ENCODE data around the gene CTNNA2.

Gene CTNNA2

DNA sequence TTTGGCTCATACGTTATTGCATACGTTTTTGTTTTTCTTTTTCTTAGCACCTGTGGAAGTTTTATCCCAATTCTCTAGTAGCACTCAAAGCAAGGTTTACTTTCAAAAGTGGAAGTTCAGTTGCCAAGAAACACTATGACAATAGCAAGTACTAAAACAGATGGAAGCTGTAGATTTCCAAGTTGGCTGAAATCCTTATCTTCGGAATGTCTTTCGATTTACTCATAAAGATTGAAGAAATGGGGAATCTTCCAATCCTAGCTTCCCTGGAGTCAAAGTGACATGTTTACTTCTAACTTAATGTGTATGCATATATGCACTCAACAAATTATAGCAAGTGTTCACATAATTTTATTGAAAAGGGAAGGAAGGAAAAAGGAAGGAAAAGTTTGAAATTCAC is 307.4 kb downstream of the CTNNA2 start:
- H3K4me2 ChIP-seq (ENCODE audit: low read length, poor library complexity, severe bottlenecking): no peak overlapping the region
- no peak for DNase-seq
- H3K9me3 ChIP-seq (ENCODE audit: control insufficient read depth, low read length): no peaks in the 10 kb centered on the region
- no peaks in the 10 kb centered on the region for H3K27me3 ChIP-seq (ENCODE audit: control insufficient read depth in 1 of 2, insufficient read depth in 1 of 2, low read length in 2 of 2)
- H4K8ac ChIP-seq (ENCODE audit: low read length): no peak overlapping the region
- H3K23ac ChIP-seq (ENCODE audit: low read length in 2 of 2): no peak overlapping the region
- 72% methylated on average over 2 of the region's 4 CpGs for WGBS
- no peaks in the 10 kb centered on the region for H3K79me1 ChIP-seq (replicated peaks; ENCODE audit: low read length, poor library complexity, severe bottlenecking)
- no peak overlapping the region for H2AFZ ChIP-seq (ENCODE audit: low read depth, low read length)
- no peak overlapping the region for H2BK5ac ChIP-seq (ENCODE audit: low read depth, low read length, poor library complexity, severe bottlenecking)
- no peaks in the 10 kb centered on the region for H3K4me1 ChIP-seq (ENCODE audit: control insufficient read depth, insufficient read depth, low read depth, low read length)
- no peak overlapping the region for H3K4ac ChIP-seq (ENCODE audit: low read depth in 1 of 2, low read length in 2 of 2)
- no peak overlapping the region for H3K18ac ChIP-seq (ENCODE audit: low read depth in 1 of 2, low read length in 2 of 2)
- no peak overlapping the region for H4K91ac ChIP-seq (ENCODE audit: low read length)
- H3K9ac ChIP-seq (ENCODE audit: low read length): no peak overlapping the region
- H3K27ac ChIP-seq (ENCODE audit: low read length, poor library complexity, severe bottlenecking): no peak overlapping the region
- no peak overlapping the region for H3K14ac ChIP-seq (ENCODE audit: low read length in 2 of 2)
- H2BK12ac ChIP-seq (ENCODE audit: low read length in 2 of 2): no peak overlapping the region
- H2BK120ac ChIP-seq (ENCODE audit: low read depth, low read length): no peak overlapping the region
- H2BK15ac ChIP-seq (ENCODE audit: low read depth, poor library complexity, severe bottlenecking): no peak overlapping the region
- H3K36me3 ChIP-seq (ENCODE audit: control insufficient read depth in 1 of 2, insufficient read depth in 2 of 2, low read depth in 1 of 2, low read length in 2 of 2): no peaks in the 10 kb centered on the region
- H2AK5ac ChIP-seq (ENCODE audit: low read length, severe bottlenecking): no peak overlapping the region
- H3K4me3 ChIP-seq (ENCODE audit: insufficient read depth in 1 of 2, low read depth in 1 of 2, low read length in 2 of 2): no peak overlapping the region

- WGBS: no CpG with 5 or more reads among the region's 2 CpGs
- DNase-seq: no peak
- Histone ChIP-seq H3K9ac (ENCODE audit: low read length) (no peak overlapping the region), H2BK5ac (ENCODE audit: low read depth, low read length, poor library complexity, severe bottlenecking) (no peak overlapping the region), H3K27ac (ENCODE audit: low read length, poor library complexity, severe bottlenecking) (no peak overlapping the region), H4K8ac (ENCODE audit: low read length) (no peak overlapping the region), H2BK120ac (ENCODE audit: low read depth, low read length) (no peak overlapping the region), H3K23ac (ENCODE audit: low read length in 2 of 2) (no peak overlapping the region), H3K79me1 (replicated peaks; ENCODE audit: low read length, poor library complexity, severe bottlenecking) (no peaks in the 10 kb centered on the region), H2AK5ac (ENCODE audit: low read length, severe bottlenecking) (no peak overlapping the region), H3K27me3 (ENCODE audit: control insufficient read depth in 1 of 2, insufficient read depth in 1 of 2, low read length in 2 of 2) (no peaks in the 10 kb centered on the region), H3K9me3 (ENCODE audit: control insufficient read depth, low read length) (no peaks in the 10 kb centered on the region), H3K4me3 (ENCODE audit: insufficient read depth in 1 of 2, low read depth in 1 of 2, low read length in 2 of 2) (no peak overlapping the region), H2AFZ (ENCODE audit: low read depth, low read length) (no peak overlapping the region), H2BK15ac (ENCODE audit: low read depth, poor library complexity, severe bottlenecking) (no peak overlapping the region), H3K4me2 (ENCODE audit: low read length, poor library complexity, severe bottlenecking) (no peak overlapping the region), H3K4me1 (ENCODE audit: control insufficient read depth, insufficient read depth, low read depth, low read length) (no peaks in the 10 kb centered on the region), H3K36me3 (ENCODE audit: control insufficient read depth in 1 of 2, insufficient read depth in 2 of 2, low read depth in 1 of 2, low read length in 2 of 2) (no peaks in the 10 kb centered on the region), H3K14ac (ENCODE audit: low read length in 2 of 2) (no peak overlapping the region), H4K91ac (ENCODE audit: low read length) (no peak overlapping the region), H2BK12ac (ENCODE audit: low read length in 2 of 2) (no peak overlapping the region), H3K4ac (ENCODE audit: low read depth in 1 of 2, low read length in 2 of 2) (no peak overlapping the region), H3K18ac (ENCODE audit: low read depth in 1 of 2, low read length in 2 of 2) (no peak overlapping the region)
Measured at GRCh38 chr2:79822136-79822535, 309.3 kb downstream of the CTNNA2 start.

DNA sequence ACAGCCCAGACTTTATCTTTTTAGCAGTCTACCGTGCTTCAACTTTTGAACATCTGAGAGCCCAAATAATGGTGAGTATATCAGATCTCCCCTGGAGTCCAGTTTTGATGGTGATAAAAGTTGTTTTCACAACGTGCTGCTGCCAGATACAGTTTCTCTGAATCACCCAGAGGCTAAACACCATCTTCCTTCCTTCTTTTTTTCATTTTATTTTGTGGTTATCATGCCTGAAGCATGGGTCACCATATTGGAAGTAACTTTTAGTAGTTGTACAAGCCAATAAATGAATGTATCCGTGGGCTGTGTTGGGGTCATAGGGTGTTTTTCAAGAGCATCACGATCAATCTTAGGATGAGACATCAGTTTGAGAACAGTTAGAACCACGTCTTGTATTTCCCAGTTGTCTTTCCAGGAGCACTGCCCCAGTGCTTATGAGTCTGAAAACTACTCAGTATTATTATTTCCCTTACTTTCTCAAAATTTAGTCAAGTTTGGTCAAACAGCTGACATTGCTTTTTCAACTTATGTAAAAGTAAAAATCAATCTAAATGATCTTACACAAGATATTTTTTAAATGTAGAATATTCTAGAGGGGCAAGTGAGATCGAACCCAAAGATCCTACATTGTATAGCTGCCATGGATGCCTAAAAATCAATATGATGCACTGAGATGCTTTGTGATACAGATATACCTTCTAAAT is 311.4 kb downstream of the CTNNA2 start:
- H3K4me1 ChIP-seq (ENCODE audit: control insufficient read depth, insufficient read depth, low read depth, low read length): no peaks in the 10 kb centered on the region
- H3K79me1 ChIP-seq (replicated peaks; ENCODE audit: low read length, poor library complexity, severe bottlenecking): no peaks in the 10 kb centered on the region
- no peak overlapping the region for H2AK5ac ChIP-seq (ENCODE audit: low read length, severe bottlenecking)
- H3K18ac ChIP-seq (ENCODE audit: low read depth in 1 of 2, low read length in 2 of 2): no peak overlapping the region
- H2BK12ac ChIP-seq (ENCODE audit: low read length in 2 of 2): no peak overlapping the region
- H3K23ac ChIP-seq (ENCODE audit: low read length in 2 of 2): no peak overlapping the region
- no peaks in the 10 kb centered on the region for H3K36me3 ChIP-seq (ENCODE audit: control insufficient read depth in 1 of 2, insufficient read depth in 2 of 2, low read depth in 1 of 2, low read length in 2 of 2)
- H4K8ac ChIP-seq (ENCODE audit: low read length): no peak overlapping the region
- H3K9ac ChIP-seq (ENCODE audit: low read length): no peak overlapping the region
- no peak overlapping the region for H2BK120ac ChIP-seq (ENCODE audit: low read depth, low read length)
- 62% methylated on average over 4 of the region's 6 CpGs for WGBS
- H3K27me3 ChIP-seq (ENCODE audit: control insufficient read depth in 1 of 2, insufficient read depth in 1 of 2, low read length in 2 of 2): no peaks in the 10 kb centered on the region
- no peak overlapping the region for H3K14ac ChIP-seq (ENCODE audit: low read length in 2 of 2)
- no peak overlapping the region for H3K4ac ChIP-seq (ENCODE audit: low read depth in 1 of 2, low read length in 2 of 2)
- H2BK15ac ChIP-seq (ENCODE audit: low read depth, poor library complexity, severe bottlenecking): no peak overlapping the region
- no peaks in the 10 kb centered on the region for H3K9me3 ChIP-seq (ENCODE audit: control insufficient read depth, low read length)
- no peak overlapping the region for H3K4me2 ChIP-seq (ENCODE audit: low read length, poor library complexity, severe bottlenecking)
- H3K4me3 ChIP-seq (ENCODE audit: insufficient read depth in 1 of 2, low read depth in 1 of 2, low read length in 2 of 2): no peak overlapping the region
- H2AFZ ChIP-seq (ENCODE audit: low read depth, low read length): no peak overlapping the region
- DNase-seq: no peak
- H3K27ac ChIP-seq (ENCODE audit: low read length, poor library complexity, severe bottlenecking): no peak overlapping the region
- no peak overlapping the region for H2BK5ac ChIP-seq (ENCODE audit: low read depth, low read length, poor library complexity, severe bottlenecking)
- H4K91ac ChIP-seq (ENCODE audit: low read length): no peak overlapping the region

- no peak overlapping the region for H2BK120ac ChIP-seq (ENCODE audit: low read depth, low read length)
- no peak overlapping the region for H2AFZ ChIP-seq (ENCODE audit: low read depth, low read length)
- H3K23ac ChIP-seq (ENCODE audit: low read length in 2 of 2): no peak overlapping the region
- no peaks in the 10 kb centered on the region for H3K9me3 ChIP-seq (ENCODE audit: control insufficient read depth, low read length)
- no peak overlapping the region for H3K4me3 ChIP-seq (ENCODE audit: insufficient read depth in 1 of 2, low read depth in 1 of 2, low read length in 2 of 2)
- no peaks in the 10 kb centered on the region for H3K36me3 ChIP-seq (ENCODE audit: control insufficient read depth in 1 of 2, insufficient read depth in 2 of 2, low read depth in 1 of 2, low read length in 2 of 2)
- no peak overlapping the region for H3K9ac ChIP-seq (ENCODE audit: low read length)
- no peak overlapping the region for H4K8ac ChIP-seq (ENCODE audit: low read length)
- no peak overlapping the region for H2AK5ac ChIP-seq (ENCODE audit: low read length, severe bottlenecking)
- no peak overlapping the region for H3K4ac ChIP-seq (ENCODE audit: low read depth in 1 of 2, low read length in 2 of 2)
- H3K4me1 ChIP-seq (ENCODE audit: control insufficient read depth, insufficient read depth, low read depth, low read length): no peaks in the 10 kb centered on the region
- no CpG with 5 or more reads among the region's 1 CpG for WGBS
- H2BK12ac ChIP-seq (ENCODE audit: low read length in 2 of 2): no peak overlapping the region
- no peak overlapping the region for H3K27ac ChIP-seq (ENCODE audit: low read length, poor library complexity, severe bottlenecking)
- no peak overlapping the region for H3K14ac ChIP-seq (ENCODE audit: low read length in 2 of 2)
- DNase-seq: no peak
- H3K27me3 ChIP-seq (ENCODE audit: control insufficient read depth in 1 of 2, insufficient read depth in 1 of 2, low read length in 2 of 2): no peaks in the 10 kb centered on the region
- H2BK15ac ChIP-seq (ENCODE audit: low read depth, poor library complexity, severe bottlenecking): no peak overlapping the region
- H3K79me1 ChIP-seq (replicated peaks; ENCODE audit: low read length, poor library complexity, severe bottlenecking): no peaks in the 10 kb centered on the region
- no peak overlapping the region for H4K91ac ChIP-seq (ENCODE audit: low read length)
- no peak overlapping the region for H2BK5ac ChIP-seq (ENCODE audit: low read depth, low read length, poor library complexity, severe bottlenecking)
- H3K4me2 ChIP-seq (ENCODE audit: low read length, poor library complexity, severe bottlenecking): no peak overlapping the region
- H3K18ac ChIP-seq (ENCODE audit: low read depth in 1 of 2, low read length in 2 of 2): no peak overlapping the region
Measured at GRCh38 chr2:79827881-79828280, 315.0 kb downstream of the CTNNA2 start.
